AG09309 (cell line): ENCODE results near the gene PTPRN2.
"Not testable (repeated sequence)": the region's sequence is repeated elsewhere in the genome, so short reads cannot be mapped to it uniquely, and the experiment has no call there.

Experiments
- DNase-seq: peaks from one replicate; pipeline ENCODE4 v3.0.0-alpha.2; 2010; ENCODE audit warnings: low read depth
- H3K4me3 ChIP-seq: 2 replicates; pipeline ENCODE4 v1.5.1; 2011; ENCODE audit warnings: mild to moderate bottlenecking, low read depth, low read length, moderate library complexity; ENCODE audit not compliant: control insufficient read depth
- CTCF ChIP-seq: IDR thresholded peaks from 2 replicates; pipeline ENCODE4 v1.5.1; 2011; ENCODE audit warnings: mild to moderate bottlenecking, low read depth, low read length, inconsistent platforms; ENCODE audit not compliant: insufficient read depth, control insufficient read depth; ENCODE audit errors: missing control alignments

Gene PTPRN2

GRCh38 chr7:158351481-158351880, 236.1 kb downstream of the PTPRN2 start:
- no peak overlapping the region for H3K4me3 ChIP-seq
- no peak for DNase-seq
- TF ChIP-seq CTCF: no peak

GRCh38 chr7:158351051-158351450, 236.6 kb downstream of the PTPRN2 start:
- TF ChIP-seq CTCF: no peak
- no peak overlapping the region for H3K4me3 ChIP-seq
- no peak for DNase-seq

- no peak for TF ChIP-seq CTCF
- DNase-seq: no peak
- H3K4me3 ChIP-seq: no peak overlapping the region
Observed at GRCh38 chr7:158350166-158350900, 237.3 kb downstream of the PTPRN2 start.

- TF ChIP-seq CTCF: no peak
- DNase-seq: no peak
- no peak overlapping the region for H3K4me3 ChIP-seq
Observed at GRCh38 chr7:158348446-158348845, 239.2 kb downstream of the PTPRN2 start.

GRCh38 chr7:158348039-158348438, 239.6 kb downstream of the PTPRN2 start:
- not testable (repeated sequence) for H3K4me3 ChIP-seq, DNase-seq

GRCh38 chr7:158345731-158346130, 241.9 kb downstream of the PTPRN2 start:
- no peak overlapping the region for H3K4me3 ChIP-seq
- DNase-seq: no peak
- no peak for TF ChIP-seq CTCF

GRCh38 chr7:158344706-158345300, 242.8 kb downstream of the PTPRN2 start:
- no peak overlapping the region for H3K4me3 ChIP-seq
- DNase-seq: no peak
- no peak for TF ChIP-seq CTCF
